Measurements from ENCODE around the gene CCDC188. TPM values are rescaled to one million over a fixed set of nuclear protein-coding genes. Genes with fewer than 3 reads are reported as not detected.
A peak's percentile ranks its signal among the peaks of the same experiment; 100 is the strongest.

Gene CCDC188
- total RNA-seq, 1 experiment from 2014 or later: not detected

GRCh38 chr22:20115691-20116375 lies 35.0 kb downstream of the CCDC188 start, which contains the start of gene RANBP1:
Gene RANBP1 (plus strand): TSS chr22:20116104. CDS start chr22:20116185, 81 bp downstream.
- no peak for DNase-seq (ENCODE audit: low read depth)
- in situ Hi-C loops (cut with HindIII; ENCODE audit: low pct_unique_long_range_greater_than_20kb, low sequenced_read_pairs): no loop called here

GRCh38 chr22:20114506-20115475 lies 36.1 kb downstream of the CCDC188 start:
- in situ Hi-C loops (cut with HindIII; ENCODE audit: low pct_unique_long_range_greater_than_20kb, low sequenced_read_pairs): no loop called here
- no peak for DNase-seq (ENCODE audit: low read depth)

- in situ Hi-C loops (cut with HindIII; ENCODE audit: low pct_unique_long_range_greater_than_20kb, low sequenced_read_pairs): no loop called here
- DNase-seq (ENCODE audit: low read depth): no peak
Observed at GRCh38 chr22:20113551-20114310, 37.1 kb downstream of the CCDC188 start.

- in situ Hi-C loops (cut with HindIII; ENCODE audit: low pct_unique_long_range_greater_than_20kb, low sequenced_read_pairs): no loop called here
- DNase-seq (ENCODE audit: low read depth): no peak
Observed at GRCh38 chr22:20112623-20113511, 38.0 kb downstream of the CCDC188 start.

GRCh38 chr22:20111689-20112622 lies 38.9 kb downstream of the CCDC188 start:
- no peak for DNase-seq (ENCODE audit: low read depth)
- in situ Hi-C loops (cut with HindIII; ENCODE audit: low pct_unique_long_range_greater_than_20kb, low sequenced_read_pairs): no loop called here

GRCh38 chr22:20111045-20111688 lies 39.7 kb downstream of the CCDC188 start:
- in situ Hi-C loops (cut with HindIII; ENCODE audit: low pct_unique_long_range_greater_than_20kb, low sequenced_read_pairs): no loop called here

GRCh38 chr22:20110359-20110985 lies 40.4 kb downstream of the CCDC188 start:
- no peak for DNase-seq (ENCODE audit: low read depth)
- in situ Hi-C loops (cut with HindIII; ENCODE audit: low pct_unique_long_range_greater_than_20kb, low sequenced_read_pairs): no loop called here

More at GRCh38 chr22:20111045-20111688, 39.7 kb downstream of the CCDC188 start:
- DNase-seq (ENCODE audit: low read depth): peak; percentile 40

- in situ Hi-C loops (cut with HindIII; ENCODE audit: low pct_unique_long_range_greater_than_20kb, low sequenced_read_pairs): no loop called here
- DNase-seq (ENCODE audit: low read depth): no peak
Observed at GRCh38 chr22:20109411-20110358, 41.2 kb downstream of the CCDC188 start.

- in situ Hi-C loops (cut with HindIII; ENCODE audit: low pct_unique_long_range_greater_than_20kb, low sequenced_read_pairs): no loop called here
- DNase-seq (ENCODE audit: low read depth): no peak
Observed at GRCh38 chr22:20108757-20109230, 42.1 kb downstream of the CCDC188 start.

GRCh38 chr22:20107951-20108756 lies 42.7 kb downstream of the CCDC188 start:
- in situ Hi-C loops (cut with HindIII; ENCODE audit: low pct_unique_long_range_greater_than_20kb, low sequenced_read_pairs): no loop called here

GRCh38 chr22:20107471-20107901 lies 43.4 kb downstream of the CCDC188 start:
- no peak for DNase-seq (ENCODE audit: low read depth)

More at GRCh38 chr22:20107951-20108756, 42.7 kb downstream of the CCDC188 start:
- DNase-seq (ENCODE audit: low read depth): no peak

GRCh38 chr22:20106849-20107237 lies 44.0 kb downstream of the CCDC188 start:
- in situ Hi-C loops (cut with HindIII; ENCODE audit: low pct_unique_long_range_greater_than_20kb, low sequenced_read_pairs): no loop called here
- DNase-seq (ENCODE audit: low read depth): no peak

More at GRCh38 chr22:20107471-20107901, 43.4 kb downstream of the CCDC188 start:
- in situ Hi-C loops (cut with HindIII; ENCODE audit: low pct_unique_long_range_greater_than_20kb, low sequenced_read_pairs): no loop called here

- in situ Hi-C loops (cut with HindIII; ENCODE audit: low pct_unique_long_range_greater_than_20kb, low sequenced_read_pairs): no loop called here
- no peak for DNase-seq (ENCODE audit: low read depth)
Observed at GRCh38 chr22:20106205-20106848, 44.5 kb downstream of the CCDC188 start.

Measured in Caki2 (cell line).